A549 treated with AZD2906 at 1 μM for 4 hours (cell line): ENCODE results near the gene PERM1. TPM values are rescaled to one million over a fixed set of nuclear protein-coding genes. Genes with fewer than 3 reads are reported as not detected.

Experiments used
- total RNA-seq: library from RNA; stranded (reverse); fragments of 200-300 nt; extraction: Qiagen RNA extraction; gene quantifications from 5 replicates; pipeline ENCODE4 v1.2.3, GENCODE V29; 2022

Gene PERM1, protein sequence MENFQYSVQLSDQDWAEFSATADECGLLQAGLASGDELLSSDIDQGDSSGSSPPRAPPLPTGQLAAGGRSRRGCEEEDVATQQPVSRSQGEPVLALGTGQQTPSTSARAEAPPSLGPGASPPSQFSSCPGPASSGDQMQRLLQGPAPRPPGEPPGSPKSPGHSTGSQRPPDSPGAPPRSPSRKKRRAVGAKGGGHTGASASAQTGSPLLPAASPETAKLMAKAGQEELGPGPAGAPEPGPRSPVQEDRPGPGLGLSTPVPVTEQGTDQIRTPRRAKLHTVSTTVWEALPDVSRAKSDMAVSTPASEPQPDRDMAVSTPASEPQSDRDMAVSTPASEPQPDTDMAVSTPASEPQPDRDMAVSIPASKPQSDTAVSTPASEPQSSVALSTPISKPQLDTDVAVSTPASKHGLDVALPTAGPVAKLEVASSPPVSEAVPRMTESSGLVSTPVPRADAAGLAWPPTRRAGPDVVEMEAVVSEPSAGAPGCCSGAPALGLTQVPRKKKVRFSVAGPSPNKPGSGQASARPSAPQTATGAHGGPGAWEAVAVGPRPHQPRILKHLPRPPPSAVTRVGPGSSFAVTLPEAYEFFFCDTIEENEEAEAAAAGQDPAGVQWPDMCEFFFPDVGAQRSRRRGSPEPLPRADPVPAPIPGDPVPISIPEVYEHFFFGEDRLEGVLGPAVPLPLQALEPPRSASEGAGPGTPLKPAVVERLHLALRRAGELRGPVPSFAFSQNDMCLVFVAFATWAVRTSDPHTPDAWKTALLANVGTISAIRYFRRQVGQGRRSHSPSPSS
- 0.10 to 0.19 TPM (median 0.13 TPM) in 5 replicates for total RNA-seq

DNA sequence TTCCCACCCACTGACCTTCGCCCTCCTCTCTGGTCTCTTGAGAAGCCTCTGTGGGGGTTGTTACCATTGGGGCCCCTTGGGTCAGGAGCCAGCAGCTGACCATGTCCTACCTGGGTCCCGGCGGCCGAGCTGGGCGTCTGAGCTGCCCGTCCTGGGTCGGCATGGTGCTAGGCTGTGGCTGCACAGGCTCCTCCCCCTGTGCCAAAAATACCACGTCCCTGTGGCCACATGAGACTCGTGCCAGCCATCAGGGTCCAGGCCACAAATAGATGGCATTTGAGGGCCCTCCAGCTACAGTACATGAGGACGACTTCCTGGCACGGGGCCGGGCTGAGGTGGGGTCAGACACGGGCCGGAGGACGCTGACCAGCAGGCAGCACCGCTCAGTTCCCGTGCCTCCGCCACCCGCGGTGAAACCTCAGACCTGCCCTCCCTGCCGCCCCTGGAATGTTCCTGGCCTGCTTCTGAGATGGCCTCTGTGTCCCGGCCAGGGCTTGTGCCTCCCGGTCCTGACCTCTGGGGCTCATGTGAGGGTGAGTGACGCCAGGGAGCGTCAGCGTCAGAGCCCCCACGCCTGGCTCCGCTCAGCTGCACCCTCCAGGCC is at the start of gene PERM1:
Gene PERM1, minus strand, starts transcription at position 139 of the 604 bp plus-strand sequence. CDS start 1,064 bp downstream, outside the sequence.

DNA sequence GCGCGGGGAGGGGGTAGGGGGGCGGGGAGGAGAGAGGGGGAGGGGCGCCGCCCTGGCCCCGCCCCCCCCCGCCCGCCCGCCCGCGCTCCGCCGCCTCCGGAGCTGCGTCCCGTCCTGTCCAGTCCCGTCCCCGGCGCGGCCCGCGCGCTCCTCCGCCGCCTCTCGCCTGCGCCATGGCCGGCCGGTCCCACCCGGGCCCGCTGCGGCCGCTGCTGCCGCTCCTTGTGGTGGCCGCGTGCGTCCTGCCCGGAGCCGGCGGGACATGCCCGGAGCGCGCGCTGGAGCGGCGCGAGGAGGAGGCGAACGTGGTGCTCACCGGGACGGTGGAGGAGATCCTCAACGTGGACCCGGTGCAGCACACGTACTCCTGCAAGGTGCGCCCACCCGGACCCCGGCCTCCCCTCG is 38.1 kb upstream of the PERM1 start, which contains the start of gene AGRN:
Gene AGRN, plus strand, starts transcription at position 121 of the 405 bp plus-strand sequence. Its CDS starts 53 bp downstream, at position 174.

DNA sequence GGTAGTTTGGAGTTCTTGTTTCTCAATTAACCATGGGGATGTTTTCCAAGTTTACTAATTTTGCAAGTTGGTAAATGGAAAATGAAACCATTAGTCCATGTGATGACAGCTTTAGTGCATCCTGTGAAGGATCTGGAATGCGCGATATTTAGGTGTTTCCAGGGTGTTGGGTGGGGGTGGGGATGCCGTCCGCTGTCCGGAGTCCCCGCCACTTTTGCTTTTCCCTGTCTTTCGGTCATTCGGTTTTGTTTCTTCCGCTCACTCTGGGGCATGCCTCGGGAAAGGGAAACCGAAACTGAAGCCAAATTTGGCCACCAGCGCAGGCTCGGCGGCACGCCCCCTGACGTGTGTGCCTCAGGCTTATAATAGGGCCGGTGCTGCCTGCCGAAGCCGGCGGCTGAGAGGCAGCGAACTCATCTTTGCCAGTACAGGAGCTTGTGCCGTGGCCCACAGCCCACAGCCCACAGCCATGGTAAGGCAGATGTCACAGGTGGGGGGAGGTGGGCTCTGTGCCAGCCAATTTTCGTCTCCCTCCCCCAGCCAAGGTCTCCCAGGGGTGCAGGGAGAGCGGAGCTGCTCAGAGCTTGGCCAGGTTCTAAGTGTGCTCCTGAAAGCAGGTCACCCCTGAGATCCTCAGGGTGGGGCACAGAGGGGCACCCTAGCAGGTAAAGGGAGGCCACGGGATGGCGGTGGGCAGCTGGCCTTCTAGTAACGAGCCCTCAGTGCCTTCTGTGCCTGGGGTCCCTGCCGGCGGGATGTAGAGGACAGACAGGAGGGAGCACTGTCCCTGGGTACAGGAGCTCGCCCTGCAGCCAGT is 31.4 kb upstream of the PERM1 start, which contains the start of gene ISG15:
Gene ISG15, plus strand, starts transcription at position 393 of the 817 bp plus-strand sequence. Its CDS starts 77 bp downstream, at position 470.

DNA sequence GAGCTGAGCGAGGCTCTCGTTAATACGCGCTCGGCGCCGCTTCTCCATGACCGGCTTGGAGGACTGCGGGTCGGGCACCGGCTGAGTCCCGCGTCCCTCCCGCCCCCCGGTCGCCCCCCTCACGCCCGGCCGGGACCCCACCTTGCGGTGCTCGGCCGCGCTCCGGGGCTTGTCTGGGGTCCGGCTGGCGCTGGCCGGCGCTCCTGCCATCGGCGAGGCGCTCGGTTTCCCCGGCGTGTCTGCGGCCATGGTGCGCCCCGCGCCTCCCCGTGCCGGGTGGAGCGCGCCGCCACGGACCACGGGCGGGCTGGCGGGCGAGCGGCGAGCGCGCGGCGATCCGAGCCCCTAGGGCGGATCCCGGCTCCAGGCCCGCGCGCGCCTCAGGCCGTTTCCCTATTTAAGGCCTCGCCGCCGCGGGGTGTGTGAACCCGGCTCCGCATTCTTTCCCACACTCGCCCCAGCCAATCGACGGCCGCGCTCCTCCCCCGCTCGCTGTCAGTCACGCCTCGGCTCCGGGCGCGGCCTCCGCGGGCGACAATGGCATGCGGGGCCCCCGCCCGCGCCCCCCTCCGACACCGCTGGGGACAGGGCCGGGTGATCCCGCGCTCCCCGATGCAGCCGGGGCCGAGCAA is 17.9 kb upstream of the PERM1 start, which contains the start of gene HES4:
Gene HES4, minus strand, starts transcription at position 373 of the 632 bp plus-strand sequence. Its CDS starts 124 bp downstream, at position 249.

DNA sequence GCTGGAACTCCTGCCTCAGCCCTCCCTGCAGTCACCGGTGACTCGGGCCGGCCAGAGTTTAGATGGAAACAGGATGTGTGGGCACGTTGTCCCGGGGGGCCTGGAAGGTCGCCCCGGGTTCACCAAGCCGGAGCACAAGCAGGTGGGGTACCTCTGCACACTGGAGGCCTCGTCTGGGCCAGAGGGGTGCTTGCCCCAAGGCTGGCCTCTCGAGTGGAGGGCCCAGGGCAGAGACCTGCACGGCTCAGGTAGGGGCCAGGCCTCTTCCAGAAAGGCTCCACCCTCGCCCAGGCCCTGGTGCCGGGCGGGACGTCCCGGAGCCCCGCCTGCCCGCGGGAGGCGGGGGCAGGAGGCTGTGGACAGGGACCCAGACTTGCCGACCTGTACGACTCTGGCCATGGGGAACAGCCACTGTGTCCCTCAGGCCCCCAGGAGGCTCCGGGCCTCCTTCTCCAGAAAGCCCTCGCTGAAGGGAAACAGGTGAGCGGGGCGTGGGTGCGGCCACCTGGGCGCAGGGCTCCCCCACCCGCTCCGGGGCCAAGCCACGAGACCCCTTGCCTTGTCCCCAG is 15.7 kb downstream of the PERM1 start, which contains the start of gene PLEKHN1:
Gene PLEKHN1, plus strand, starts transcription at position 348 of the 569 bp plus-strand sequence. Its CDS starts 50 bp downstream, at position 398.

DNA sequence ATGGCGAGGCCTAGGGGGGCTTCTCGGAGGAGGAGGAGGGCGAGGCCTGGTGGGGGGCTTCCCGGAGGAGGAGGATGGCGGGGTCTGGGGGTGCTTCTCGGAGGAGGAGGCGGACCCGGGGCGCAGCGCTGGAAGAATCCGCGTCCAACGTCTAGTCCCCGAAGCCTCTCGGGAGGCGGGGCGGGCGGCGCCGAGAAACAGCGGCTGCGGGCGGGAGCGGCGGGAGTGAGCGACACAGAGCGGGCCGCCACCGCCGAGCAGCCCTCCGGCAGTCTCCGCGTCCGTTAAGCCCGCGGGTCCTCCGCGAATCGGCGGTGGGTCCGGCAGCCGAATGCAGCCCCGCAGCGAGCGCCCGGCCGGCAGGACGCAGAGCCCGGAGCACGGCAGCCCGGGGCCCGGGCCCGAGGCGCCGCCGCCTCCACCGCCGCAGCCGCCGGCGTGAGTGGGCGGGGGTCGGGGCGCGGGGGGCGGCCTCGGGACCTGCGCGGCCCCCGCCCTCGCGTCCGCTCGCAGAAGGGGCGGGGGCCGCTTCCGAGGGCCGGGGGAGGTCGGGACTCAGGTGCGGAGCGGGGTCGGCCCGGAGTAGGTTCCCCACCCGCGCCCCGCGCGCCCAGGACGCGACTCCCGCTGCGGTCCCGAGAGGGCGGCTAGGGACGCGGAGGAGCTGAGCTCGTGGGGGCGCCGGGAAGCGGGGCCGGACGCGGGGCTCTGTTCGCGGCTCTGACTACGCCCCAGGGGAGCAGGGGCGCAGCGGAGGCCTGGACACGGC is 21.3 kb downstream of the PERM1 start, which contains the start of gene KLHL17:
Gene KLHL17, plus strand, starts transcription at position 222 of the 769 bp plus-strand sequence. Its CDS starts 110 bp downstream, at position 332.

DNA sequence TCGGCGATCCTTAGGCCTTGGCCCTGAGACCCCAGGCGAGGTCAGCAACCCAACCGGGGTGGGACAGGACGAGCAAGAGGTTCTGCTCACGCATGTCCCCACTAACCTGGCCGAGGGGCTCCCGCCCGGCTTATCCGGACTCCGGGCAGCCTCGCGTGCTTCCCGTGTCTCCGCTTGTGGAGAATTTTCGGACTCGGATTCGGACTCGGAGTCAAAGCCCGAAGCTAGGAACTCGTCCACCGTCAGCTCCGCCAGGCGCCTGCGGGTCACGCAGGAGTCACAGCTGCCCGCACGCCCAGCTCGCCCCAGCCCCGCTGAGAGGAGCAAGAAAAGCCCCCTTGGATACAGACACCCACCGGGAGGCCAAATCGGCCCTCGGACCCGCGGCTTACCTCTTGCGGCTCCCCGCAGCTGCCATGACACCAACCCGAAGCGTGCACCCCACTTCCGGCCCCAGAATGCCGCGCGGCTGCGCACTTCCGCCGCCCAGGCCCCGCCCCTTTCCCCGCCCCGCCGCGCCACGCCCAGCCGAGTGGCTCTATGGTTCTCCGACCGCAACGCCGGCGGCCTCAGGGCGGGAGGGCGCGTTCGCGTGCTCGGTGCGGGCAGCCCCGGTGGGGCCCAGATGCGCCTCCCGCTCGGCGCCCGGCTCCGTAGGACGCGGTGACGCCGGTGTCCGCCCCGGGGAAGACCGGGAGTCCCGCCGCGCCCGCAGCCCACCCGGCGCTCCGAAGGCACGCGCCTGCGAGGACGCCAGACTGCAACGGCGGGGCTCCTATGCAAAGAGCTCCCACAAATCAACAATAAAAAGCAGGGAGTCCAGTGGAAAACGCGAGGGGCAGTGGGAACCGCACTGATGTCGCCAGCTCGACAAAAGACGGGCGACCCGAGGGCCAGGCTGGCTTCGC is 22.8 kb downstream of the PERM1 start, which contains the start of gene NOC2L:
Gene NOC2L, minus strand, starts transcription at position 434 of the 908 bp plus-strand sequence. Its CDS starts 16 bp downstream, at position 418.

Other genes starting within 250 kb of the PERM1 start
- 14.0 to 25.0 TPM (median 23.6 TPM) in 5 replicates for gene SAMD11, start 58.2 kb downstream of the PERM1 start, total RNA-seq
- 69.2 to 85.8 TPM (median 78.9 TPM) in 5 replicates for gene NOC2L, start 22.8 kb downstream of the PERM1 start, total RNA-seq
- 7.5 to 17.0 TPM (median 13.7 TPM) in 5 replicates for gene KLHL17, start 21.5 kb downstream of the PERM1 start, total RNA-seq
- 3.3 to 5.7 TPM (median 4.9 TPM) in 5 replicates for gene PLEKHN1, start 15.6 kb downstream of the PERM1 start, total RNA-seq
- gene HES4, start 18.0 kb upstream of the PERM1 start, total RNA-seq, result 17.8 to 65.9 TPM (median 57.8 TPM) in 5 replicates
- 12.1 to 23.1 TPM (median 19.4 TPM) in 5 replicates for gene ISG15, start 31.4 kb upstream of the PERM1 start, total RNA-seq
- 78.5 to 115 TPM (median 107 TPM) in 5 replicates for gene AGRN, start 38.0 kb upstream of the PERM1 start, total RNA-seq
- gene RNF223, start 92.2 kb upstream of the PERM1 start, total RNA-seq, result 0.21 to 0.30 TPM (median 0.23 TPM) in 5 replicates
- gene C1orf159, start 134.0 kb upstream of the PERM1 start, total RNA-seq, result 8.2 to 14.5 TPM (median 13.7 TPM) in 5 replicates
- gene TTLL10, start 191.8 kb upstream of the PERM1 start, total RNA-seq, result not detected in 5 replicates
- 0.09 to 0.20 TPM (median 0.13 TPM) in 4 of 5 replicates, not detected in the other for gene TNFRSF18, start 224.5 kb upstream of the PERM1 start, total RNA-seq
- gene TNFRSF4, start 232.1 kb upstream of the PERM1 start, total RNA-seq, result 0.13 to 0.34 TPM (median 0.20 TPM) in 4 of 5 replicates, not detected in the other
- 109 to 135 TPM (median 131 TPM) in 5 replicates for gene SDF4, start 249.9 kb upstream of the PERM1 start, total RNA-seq